ENCODE data around the gene LGALS9B.
"Not testable (repeated sequence)": the region's sequence is repeated elsewhere in the genome, so short reads cannot be mapped to it uniquely, and the experiment has no call there.

DNA sequence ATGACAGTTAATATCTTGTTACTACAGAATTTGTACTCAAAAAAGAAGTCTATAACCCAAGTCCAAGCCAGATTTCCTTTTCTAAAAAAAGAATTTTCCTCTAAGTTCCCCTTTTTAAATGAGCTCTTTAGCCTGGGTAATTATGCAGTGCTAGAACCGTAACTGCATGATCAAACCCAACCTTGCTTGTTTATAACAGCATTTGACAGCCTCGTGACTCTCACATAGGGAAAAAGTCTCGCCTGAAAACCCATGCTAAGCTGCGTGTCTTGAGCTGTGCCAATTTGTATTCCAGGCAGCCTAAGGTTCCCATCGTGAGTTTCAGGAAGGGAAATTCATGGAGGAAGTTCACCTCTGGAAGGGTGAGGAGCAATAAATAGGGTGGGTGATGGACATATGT, 44.5 kb downstream of the LGALS9B start:
- TF ChIP-seq CTCF (IDR thresholded peaks at IDR 0.05; ENCODE audit: poor library complexity); EZH2 (IDR thresholded peaks at IDR 0.05; ENCODE audit: borderline replicate concordance): not testable (repeated sequence)
